SK-N-SH (cell line): ENCODE data around the gene SLC25A30.

Source experiments
- CTCF ChIP-seq: fragments of 200-600 bp; sonication (generic); IDR thresholded peaks from 2 replicates; pipeline ENCODE4 v1.6.1; 2017; ENCODE audit warnings: antibody characterized with exemption, mild to moderate bottlenecking, moderate library complexity
- EP300 ChIP-seq, 2 experiments: IDR thresholded peaks; 2 replicates each; pipeline versions ENCODE4 v1.4.0 to v1.6.1; 2012; ENCODE audit warnings: borderline replicate concordance in 1 of 2, low read depth in 1 of 2, low read length in 1 of 2
- PBX3 ChIP-seq: IDR thresholded peaks from 2 replicates; pipeline ENCODE4; 2012
- TCF12 ChIP-seq: IDR thresholded peaks from 2 replicates; pipeline ENCODE4 v1.4.0; 2012

- TF ChIP-seq CTCF = no peak
- TF ChIP-seq PBX3 = no peak
- no peak for TF ChIP-seq EP300 (IDR thresholded peaks at IDR 0.05; ENCODE audit: borderline replicate concordance in 1 of 2, low read depth in 1 of 2, low read length in 1 of 2)
- TF ChIP-seq TCF12 = no peak
Observed at GRCh38 chr13:45364876-45365557, 53.2 kb downstream of the SLC25A30 start.
